Right renal cortex interstitium (tissue), 3 donors: ENCODE results near the gene LGMN. TPM values are rescaled to one million over a fixed set of nuclear protein-coding genes. Genes with fewer than 3 reads are reported as not detected.
"Not testable (repeated sequence)": the region's sequence is repeated elsewhere in the genome, so short reads cannot be mapped to it uniquely, and the experiment has no call there.

Source experiments
- DNase-seq, 3 donors: peaks; one replicate each; pipeline ENCODE4 v3.0.0-alpha.2; 2013; ENCODE audit warnings: low read depth in 3 of 3, low spot score in 2 of 3
- polyA plus RNA-seq, 3 donors: library from polyadenylated mRNA; unstranded; fragments of 120-200 nt; gene quantifications; one replicate each; pipeline ENCODE4 v1.2.1, GENCODE V29; 2013; ENCODE audit not compliant: insufficient read length in 3 of 3

Gene LGMN
- polyA plus RNA-seq, 3 donors, result 135 to 158 (median 136) TPM

DNA sequence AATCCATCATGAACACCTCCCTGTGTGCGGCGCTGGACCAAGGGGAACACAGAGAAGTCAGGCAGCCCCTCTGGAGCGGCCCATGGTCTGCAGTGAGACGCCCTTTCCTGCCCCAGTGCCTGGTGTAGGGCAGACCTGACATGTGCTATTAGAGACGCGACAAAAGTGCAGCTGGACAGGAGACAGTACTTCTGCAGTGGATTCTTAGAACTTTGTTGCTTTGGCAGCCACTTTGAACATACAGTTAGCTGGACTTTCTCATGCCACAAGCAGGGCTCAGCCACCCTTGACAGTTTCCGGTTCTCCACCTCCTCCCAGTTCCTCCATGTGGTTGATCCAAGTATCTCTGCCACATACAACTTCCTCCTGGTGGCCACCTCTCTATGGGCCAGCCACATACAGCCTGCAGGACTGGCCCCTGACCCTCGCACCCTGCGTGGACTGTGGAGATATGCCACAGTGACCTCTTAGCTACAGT is 45.9 kb downstream of the LGMN start:
- DNase-seq, result no peak

DNA sequence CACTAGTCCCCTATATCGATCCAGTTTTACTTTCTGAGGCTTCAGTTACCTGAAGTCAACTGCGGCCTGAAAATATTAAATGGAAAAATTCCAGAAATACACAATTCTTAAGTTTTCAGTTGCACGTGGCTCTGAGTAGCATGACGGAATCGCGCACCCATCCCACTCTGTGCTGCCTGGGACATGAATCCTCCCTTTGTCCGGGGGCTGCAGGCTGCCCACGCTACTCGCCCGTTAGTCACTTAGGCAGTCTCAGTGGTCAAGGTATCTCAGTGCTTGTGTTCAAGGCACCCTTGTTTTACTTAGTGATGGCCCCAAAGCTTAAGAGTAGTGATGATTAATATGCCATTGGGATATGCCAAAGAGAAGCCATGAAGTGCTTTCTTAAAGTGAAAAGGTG is 46.6 kb downstream of the LGMN start:
- DNase-seq, result no peak

DNA sequence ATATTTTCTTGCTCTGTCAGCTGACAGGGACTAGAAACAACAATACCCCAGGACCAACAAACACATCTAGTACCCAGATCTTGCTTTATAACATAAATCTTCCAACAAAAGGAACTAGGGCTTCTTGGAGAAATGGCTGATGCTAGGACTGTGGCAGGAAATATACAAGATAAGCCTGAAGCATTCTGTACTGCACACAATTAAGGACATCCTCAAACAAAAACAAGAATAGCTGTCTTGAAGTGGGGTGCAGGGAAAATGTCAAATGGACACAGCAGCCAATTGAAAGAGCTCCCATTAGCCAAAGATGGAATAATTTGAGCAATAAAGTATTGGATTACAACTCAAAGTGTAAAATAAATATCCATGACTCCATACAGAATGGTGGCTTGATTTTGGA is 50.0 kb downstream of the LGMN start:
- DNase-seq, result no peak

DNA sequence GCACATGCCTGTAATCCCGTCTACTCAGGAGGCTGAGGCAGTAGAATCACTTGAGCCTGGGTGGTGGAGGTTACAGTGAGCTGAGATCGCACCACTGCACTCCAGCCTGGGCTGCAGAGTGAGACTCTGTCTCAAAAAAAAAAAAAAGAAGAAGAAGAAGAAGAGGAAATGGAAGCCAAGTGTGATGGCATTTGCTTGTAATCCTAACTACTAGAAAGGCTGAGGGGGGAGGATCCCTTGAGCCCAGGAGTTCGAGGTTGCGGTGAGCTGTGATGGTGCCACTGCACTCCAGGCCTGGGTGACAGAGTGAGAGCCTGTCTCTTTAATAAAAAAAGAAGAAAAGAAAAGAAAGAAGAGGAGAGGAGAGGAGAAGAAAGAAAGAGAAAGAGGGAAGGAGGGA is 52.1 kb downstream of the LGMN start:
- DNase-seq, result no peak

DNA sequence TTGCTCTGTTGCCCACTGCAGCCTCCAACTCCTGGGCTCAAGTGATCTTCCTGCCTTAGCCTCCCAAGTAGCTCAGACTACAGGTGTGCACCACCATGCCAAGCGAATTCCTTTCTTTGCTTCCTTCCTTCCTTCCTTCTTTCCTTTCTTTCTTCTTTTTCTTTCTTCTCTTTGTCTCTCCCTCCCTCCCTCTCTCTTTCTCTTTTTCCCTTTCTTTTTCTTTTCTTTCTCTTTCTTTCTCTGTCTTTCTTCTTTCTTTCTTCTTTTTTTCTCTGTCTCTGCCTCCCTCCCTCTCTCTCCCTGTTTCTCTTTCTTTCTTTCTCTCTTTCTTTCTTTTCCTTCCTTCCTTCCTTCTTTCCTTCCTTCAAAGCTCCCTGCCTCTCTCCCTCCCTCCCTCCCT is 52.9 kb downstream of the LGMN start:
- DNase-seq, result no peak

DNA sequence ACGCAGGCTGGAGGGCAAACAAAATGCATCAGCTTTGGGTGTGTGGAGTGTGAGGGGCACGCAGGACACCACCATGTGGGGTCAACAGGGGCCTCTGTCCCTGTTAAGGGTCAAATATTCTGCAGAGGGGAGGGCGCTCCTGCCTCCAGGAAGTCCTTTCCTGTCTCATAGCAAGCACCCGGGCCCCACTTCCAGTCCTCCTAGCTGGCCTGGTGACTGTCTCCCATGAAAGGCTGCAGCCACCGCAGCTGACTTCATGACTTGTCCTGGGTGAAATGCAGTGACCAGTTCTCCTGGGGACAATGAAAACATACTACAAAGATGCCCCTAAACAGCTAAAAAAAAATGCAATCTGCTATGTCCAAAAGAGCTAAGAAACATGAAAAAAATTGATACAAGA is 53.6 kb downstream of the LGMN start:
- no peak for DNase-seq

DNA sequence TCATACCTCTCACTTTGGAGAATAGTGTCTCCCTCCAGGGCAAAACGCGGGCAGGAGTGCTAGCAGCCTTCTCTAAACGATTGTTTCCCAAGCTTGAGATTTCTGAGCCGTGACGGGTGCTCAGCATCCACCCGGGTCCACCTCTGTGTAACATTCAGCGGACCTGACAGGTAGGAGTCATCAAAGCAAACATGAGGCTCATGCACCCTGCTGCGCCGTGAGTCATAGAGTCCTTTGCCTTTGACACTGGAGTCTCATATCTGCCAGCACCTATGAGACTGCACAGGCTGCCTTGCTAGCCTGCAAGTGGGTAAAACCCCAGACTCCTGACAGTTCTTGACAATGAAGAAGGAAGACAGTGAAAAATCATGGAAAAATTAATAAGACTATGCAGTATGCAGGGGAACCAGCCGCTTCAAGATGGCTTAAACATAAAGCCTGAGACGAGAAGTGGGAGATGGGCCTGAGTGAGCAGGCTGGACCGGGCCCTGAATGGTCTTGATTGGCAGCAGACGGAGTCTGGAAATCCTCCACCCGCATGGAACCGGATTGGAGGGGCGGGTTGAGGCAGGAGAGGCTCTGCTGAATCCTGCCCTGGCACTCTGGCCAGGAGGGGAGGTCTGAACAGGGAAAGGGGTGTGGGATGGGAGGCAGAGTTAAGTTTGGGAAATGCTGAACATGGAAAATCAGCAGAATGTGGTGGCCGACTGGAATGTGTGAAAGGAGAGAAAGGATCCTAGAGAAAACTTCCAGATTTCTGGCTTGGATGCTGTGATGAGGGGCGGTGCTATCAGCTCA is 54.2 kb downstream of the LGMN start:
- no peak for DNase-seq

DNA sequence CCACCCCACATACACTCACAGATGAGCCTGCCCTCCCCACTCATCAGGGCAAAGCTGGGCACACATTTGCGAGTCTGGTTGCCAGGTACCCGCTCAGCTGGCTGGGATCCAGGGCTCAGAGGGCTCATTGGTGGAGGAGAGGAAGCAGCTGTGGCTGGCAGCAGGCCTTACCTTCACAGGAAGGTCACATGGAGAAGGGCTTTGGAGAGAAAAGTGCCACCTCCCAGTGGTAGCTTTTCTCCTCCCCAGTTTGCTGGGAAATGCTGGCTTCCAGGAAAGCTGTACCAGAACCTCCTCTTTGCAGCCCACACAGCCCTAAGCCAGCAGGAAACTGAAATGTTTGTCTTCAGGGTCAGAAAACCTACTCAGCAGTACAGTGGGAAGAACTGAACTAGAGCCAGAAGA is 55.6 kb downstream of the LGMN start:
- no peak for DNase-seq

DNA sequence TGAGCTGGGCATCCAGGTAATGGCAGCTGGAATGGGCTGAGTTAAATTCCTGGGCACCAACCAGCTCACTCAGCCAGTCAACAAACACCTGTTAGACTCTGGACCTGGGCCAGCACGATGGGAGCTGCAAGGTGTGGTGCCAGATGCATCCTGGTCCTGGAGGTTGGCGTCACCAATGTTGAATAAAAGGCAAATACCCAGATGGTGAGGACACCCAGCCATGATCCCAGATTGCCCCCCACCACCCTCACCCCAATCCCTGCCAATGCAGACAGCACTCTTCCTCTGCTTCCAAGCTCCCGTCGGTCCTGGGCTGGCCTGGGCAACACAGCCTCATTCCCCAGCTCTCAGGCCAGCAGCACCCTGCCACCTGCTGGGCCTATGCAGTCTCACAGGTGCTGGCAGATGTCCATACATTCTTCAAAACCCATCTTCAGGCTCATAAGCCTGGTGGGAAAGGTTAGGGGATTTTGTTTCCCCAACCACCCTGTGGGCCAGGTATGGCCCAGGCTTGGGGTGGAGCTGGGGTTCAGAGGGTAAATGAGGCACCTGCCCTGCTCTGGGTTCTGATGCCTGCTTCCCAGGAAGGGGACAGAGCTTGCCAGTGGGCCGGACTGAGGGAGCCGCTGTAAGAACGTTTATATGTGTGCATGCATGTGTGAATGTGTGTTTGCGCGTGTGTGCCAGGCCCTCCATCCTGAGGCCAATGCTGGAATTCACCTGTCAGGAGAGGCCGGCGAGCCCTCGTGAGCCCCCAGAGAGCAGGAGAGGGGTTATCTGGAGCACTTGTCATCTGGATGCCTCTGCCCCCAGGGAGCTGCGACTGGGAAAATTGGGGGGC is 58.0 kb downstream of the LGMN start:
- DNase-seq, result no peak

DNA sequence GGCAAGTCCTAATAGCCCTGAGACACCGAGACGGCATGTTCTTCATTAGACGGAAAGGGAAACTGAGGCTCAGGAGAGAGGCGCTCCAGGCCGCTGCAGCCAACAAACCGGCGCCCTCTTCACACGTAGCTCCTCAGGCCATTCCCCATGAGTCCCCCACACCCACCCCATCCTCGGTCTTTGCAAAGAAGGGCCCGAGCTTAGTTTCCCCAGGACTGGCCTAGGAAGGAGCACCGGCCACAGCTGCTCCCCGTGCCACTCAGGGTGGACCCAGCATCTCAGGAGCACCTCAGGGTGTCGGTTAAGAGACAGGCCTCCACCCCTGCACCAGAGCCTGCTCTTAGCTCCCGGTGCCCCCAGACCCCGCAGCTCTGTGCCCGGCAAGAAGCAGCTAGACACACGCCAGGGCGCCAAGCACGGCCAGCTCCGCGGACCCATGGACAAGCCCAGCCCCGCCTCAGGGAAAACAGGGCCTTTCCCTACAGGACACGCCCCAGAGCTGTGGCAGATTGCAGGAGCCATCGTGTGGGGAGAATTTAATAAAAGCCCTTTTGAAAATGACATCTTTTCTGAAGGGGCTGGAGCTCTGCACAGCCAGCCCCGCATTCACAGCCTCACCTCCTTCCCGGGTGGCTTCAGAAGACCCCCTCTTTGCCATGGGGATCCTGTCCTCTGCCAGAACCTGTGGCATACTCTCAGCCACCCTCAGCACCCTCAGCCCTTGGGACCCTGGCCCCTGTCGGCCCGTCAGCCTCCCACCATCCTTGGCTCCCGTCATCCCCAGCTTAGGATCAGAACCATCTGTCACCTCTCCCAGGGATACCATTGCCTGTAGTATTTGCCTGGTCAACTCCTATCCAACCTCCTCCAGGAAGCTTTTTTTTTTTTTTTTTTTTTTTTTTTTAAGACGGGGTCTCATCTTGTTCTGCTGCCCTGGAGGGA is 59.7 kb downstream of the LGMN start:
- DNase-seq, result no peak

DNA sequence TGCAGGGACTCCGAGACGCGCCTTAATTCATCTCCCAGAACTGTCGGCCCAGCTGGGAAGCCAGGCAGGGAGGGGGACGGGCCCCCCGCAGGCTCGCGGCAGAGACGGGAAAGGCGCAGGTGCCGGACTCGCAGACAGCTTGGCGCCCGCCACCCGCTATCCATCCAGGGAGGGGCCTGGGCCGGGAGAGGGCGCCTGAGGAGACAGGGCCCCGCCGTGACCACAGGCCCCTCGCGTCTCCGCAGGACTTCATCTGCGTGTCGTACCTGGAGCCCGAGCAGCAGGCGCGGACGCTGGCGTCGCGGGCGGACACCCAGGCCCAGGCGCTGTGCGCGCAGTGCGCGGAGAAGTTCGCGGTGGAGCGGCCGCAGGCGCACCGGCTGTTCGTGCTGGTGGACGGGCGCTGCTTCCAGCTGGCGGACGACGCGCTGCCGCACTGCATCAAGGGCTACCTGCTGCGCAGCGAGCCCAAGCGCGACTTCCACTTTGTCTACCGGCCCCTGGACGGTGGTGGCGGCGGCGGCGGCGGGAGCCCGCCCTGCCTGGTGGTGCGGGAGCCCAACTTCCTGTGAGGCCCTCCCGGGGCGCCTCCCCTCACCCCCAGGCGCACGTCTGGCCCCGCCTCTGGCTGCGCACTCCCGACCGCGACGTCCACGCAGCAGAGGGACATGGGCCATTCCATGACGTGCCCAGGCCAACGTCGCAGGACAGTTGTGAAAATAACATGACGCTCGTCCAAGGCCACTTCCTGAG is 60.6 kb downstream of the LGMN start:
- DNase-seq, result no peak

DNA sequence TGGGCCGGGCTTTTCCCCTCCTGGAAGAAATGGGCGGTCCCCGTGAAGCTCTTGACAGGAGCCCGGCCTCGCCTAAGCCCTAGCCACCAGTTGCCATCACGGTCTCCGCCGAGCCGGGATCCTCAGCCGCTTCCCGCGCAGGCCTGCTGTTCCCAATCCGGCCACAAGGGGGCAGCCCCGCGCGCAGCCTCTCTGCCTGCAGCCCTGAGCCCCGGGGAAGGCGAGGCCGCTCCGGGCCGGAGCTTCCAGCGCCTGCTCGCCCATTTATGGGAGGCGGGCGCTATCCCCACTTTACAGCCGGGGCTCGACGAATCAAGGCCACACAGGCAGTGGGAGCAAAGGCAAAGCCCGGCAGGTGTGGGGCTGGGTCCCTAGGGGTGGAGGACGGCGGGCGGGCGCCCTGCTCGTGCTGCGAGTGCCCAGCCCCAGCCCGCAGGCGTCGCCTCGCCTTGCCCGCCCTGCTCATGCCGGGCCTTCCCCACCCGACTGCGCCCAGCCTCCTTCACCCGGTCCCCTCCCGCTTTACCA is 61.5 kb downstream of the LGMN start:
- DNase-seq, result peak in 1 of 3 donors; percentile 62

DNA sequence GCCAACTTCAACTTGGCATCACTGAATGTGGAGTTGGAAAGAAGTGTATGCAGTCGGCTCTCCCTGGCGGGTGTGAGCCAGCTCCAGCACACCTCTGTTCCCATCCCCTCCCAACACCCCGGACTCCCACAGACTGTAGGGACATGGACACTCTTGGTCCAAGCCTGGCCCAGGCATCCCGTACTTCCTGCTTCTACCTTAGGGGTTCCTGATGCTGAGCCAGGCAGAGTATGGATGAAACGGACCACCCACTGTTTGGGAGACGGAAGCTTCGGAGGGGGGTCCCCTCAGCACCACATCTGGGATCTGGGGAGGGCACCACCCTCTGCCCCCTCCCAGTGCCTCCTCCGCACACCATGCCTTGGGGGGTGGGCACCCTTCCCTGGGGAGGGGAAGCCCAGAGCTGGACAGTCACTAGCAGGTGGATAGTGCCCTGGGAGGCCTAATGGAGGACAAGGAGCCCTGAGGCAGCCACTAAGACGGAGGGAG is 62.0 kb downstream of the LGMN start:
- DNase-seq, result no peak

DNA sequence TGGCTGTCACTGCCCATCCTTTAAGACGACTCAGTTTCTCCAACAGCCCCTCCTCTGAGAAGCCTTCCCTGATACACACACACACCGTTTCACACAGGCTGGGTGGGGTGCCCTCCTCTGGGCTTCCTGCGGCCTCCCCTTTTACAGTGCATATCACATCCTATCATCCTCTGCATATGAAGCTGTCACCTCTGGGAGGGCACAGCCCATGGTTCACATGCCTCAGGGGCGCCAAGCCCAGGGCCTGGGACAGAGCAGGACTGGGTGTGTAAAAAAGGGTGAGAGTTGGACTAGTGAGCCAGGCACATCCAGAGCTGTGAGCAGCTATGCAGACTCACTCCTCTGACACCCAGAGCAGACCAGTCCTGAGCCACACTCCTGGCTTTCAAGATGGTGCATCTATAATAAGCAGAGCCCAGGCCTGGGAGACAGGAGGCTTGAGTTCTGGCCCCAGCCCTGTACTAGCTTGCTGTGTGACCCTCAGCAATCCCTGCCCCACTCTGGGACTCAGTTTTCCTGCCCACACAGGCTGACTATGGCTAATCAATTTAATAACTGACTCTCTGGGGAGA is 62.6 kb downstream of the LGMN start:
- no peak for DNase-seq

DNA sequence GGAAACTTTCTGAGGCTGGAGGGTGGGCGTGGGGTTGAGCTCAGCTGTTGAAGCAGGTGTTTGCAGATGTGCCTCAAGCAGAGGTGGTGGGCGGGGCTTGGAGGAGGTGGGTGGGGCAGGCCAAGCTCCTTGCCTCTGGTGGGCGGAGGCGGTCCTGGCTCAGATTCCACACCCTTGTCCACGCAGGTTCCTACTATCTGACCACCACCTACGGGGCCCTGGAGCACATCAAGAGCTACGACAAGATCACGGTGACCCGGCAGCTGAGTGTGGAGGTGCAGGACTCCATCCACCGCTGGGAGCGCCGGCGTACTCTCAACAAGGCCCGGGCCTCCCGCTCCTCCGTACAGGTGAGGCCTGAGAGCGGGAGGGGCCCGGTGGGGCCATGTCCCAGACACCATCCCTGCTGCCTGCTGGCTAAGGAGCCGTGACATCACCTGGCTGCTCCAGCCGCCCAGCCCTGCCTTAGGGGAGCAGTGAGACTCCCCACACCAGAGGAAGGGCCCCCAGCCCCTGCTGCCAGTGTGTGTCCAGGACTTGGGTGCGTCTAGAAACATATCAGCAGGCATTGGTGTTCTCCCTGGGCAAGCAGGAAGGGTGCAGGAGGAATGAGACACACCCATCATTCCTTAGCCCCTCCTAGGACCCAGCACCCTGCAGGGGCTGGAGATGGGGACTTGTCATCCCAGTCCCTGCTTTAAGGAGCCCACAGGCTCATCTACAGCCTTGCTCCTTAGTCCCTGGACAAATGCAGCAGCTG is 63.4 kb downstream of the LGMN start:
- no peak for DNase-seq

DNA sequence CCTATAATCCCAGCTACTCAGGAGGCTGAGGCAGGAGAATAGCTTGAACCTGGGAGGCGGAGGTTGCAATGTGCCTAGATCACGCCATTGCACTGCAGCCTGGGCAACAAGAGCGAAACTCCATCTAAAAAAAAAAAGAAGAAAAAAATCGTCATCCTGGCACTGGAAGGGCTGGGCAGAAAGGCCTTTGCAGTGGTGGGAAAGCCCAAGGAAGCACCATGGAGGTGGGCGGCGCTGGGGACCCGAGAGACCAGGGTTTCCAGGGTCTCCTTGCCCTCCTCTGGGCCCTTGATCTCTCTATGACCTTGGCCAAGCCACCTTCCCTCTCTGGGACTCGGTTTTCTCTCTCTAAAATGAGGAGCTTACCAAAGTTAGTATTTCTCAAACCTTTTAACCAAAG is 65.4 kb downstream of the LGMN start:
- DNase-seq, result no peak

DNA sequence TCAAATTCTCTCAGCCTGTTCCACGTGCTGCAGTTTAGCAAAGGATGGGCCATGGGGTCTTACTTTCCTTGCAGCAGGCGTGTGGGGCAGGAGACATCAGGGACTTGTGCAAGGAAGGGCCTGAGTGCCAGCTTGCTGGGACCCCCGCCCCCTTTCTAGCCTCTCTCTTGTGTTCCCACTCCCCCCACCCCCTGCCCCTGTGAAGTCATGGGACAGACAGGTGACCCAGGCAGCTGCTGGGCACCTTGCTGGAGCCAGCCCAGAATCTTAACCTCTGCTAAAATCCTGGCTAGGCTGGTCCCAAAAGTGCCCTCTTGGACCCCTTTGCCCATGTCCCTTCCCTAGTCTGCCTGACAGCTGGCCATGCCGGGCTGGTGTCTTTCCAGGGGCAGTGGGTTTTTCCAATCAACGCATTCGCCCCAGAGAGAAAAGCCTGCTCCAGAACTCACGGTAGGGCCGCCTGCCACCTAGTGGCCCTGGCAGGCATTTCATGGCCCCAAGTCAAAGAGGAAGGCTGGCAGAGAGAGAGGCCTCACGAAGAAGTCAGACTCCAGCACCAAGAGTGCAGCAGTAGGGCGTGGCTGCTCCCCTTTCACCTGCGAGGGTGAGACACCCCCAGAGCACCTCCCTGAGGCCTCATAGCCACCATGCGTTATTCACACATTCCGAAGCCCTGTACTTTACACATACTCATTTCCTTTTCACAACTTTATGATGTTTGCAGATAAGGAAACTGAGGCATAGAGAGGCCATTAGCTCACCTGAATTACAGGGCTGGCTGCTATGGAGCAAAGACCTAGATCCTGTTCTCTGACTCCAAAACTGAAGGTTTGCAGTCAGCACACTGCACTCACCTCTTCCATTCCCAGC is 67.4 kb downstream of the LGMN start:
- DNase-seq, result no peak

DNA sequence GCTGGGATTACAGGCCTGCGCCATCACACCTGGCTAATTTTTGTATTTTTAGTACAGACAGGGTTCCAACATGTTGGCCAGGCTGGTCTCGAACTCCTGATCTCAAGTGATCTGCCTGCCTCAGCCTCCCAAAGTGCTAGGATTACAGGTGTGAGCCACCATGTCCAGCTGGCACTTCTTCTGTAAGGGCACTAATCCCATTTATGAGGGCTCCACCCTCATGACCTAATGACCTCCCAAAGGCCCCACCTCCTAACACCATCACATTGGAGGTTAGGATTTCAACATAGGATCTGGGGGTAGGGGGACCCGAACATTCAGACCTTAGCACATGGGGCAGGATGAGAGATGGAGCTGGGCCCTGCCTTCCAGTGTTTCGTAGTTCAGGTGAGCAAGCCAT is 68.1 kb downstream of the LGMN start:
- not testable (repeated sequence) for DNase-seq
